Measurements from ENCODE around the gene PLD6. TPM values are rescaled to one million over a fixed set of nuclear protein-coding genes. Genes with fewer than 3 reads are reported as not detected.

Gene PLD6
- total RNA-seq, 1 donor from 2014 or later = 4.8 TPM

GRCh38 chr17:17223736-17224135, 17.6 kb upstream of the PLD6 start:
- no peak overlapping the region for H3K4me3 ChIP-seq (ENCODE audit: low read depth, low read length)
- DNase-seq (ENCODE audit: low read depth) = no peak
- no peaks in the 10 kb centered on the region for H3K27me3 ChIP-seq (ENCODE audit: control insufficient read depth, insufficient read depth, low read length)
- peaks cover 10% of the 10 kb centered on the region for H3K36me3 ChIP-seq (ENCODE audit: control insufficient read depth, insufficient read depth, low read length)
- no peak for TF ChIP-seq CTCF (IDR thresholded peaks at IDR 0.05; ENCODE audit: insufficient read depth, low read length, poor library complexity, severe bottlenecking)

GRCh38 chr17:17221329-17221728, 15.2 kb upstream of the PLD6 start:
- TF ChIP-seq CTCF (IDR thresholded peaks at IDR 0.05; ENCODE audit: insufficient read depth, low read length, poor library complexity, severe bottlenecking) = no peak
- no peak overlapping the region for H3K4me3 ChIP-seq (ENCODE audit: low read depth, low read length)
- H3K36me3 ChIP-seq (ENCODE audit: control insufficient read depth, insufficient read depth, low read length) = peaks cover 5% of the 10 kb centered on the region
- H3K27me3 ChIP-seq (ENCODE audit: control insufficient read depth, insufficient read depth, low read length) = no peaks in the 10 kb centered on the region
- no peak for DNase-seq (ENCODE audit: low read depth)

- H3K36me3 ChIP-seq (ENCODE audit: control insufficient read depth, insufficient read depth, low read length) = peaks cover 4% of the 10 kb centered on the region
- no peaks in the 10 kb centered on the region for H3K27me3 ChIP-seq (ENCODE audit: control insufficient read depth, insufficient read depth, low read length)
- no peak for DNase-seq (ENCODE audit: low read depth)
- no peak for TF ChIP-seq CTCF (IDR thresholded peaks at IDR 0.05; ENCODE audit: insufficient read depth, low read length, poor library complexity, severe bottlenecking)
- no peak overlapping the region for H3K4me3 ChIP-seq (ENCODE audit: low read depth, low read length)
Observed at GRCh38 chr17:17220529-17220928, 14.4 kb upstream of the PLD6 start.

- DNase-seq (ENCODE audit: low read depth) = no peak
- no peak for TF ChIP-seq CTCF (IDR thresholded peaks at IDR 0.05; ENCODE audit: insufficient read depth, low read length, poor library complexity, severe bottlenecking)
- Histone ChIP-seq H3K4me3 (ENCODE audit: low read depth, low read length) (no peak overlapping the region), H3K36me3 (ENCODE audit: control insufficient read depth, insufficient read depth, low read length) (peaks cover 7% of the 10 kb centered on the region), H3K27me3 (ENCODE audit: control insufficient read depth, insufficient read depth, low read length) (no peaks in the 10 kb centered on the region)
Observed at GRCh38 chr17:17217995-17218394, 11.9 kb upstream of the PLD6 start.

- H3K4me3 ChIP-seq (ENCODE audit: low read depth, low read length) = no peak overlapping the region
- H3K27me3 ChIP-seq (ENCODE audit: control insufficient read depth, insufficient read depth, low read length) = no peaks in the 10 kb centered on the region
- H3K36me3 ChIP-seq (ENCODE audit: control insufficient read depth, insufficient read depth, low read length) = peaks cover 7% of the 10 kb centered on the region
- no peak for DNase-seq (ENCODE audit: low read depth)
- TF ChIP-seq CTCF (IDR thresholded peaks at IDR 0.05; ENCODE audit: insufficient read depth, low read length, poor library complexity, severe bottlenecking) = no peak
Observed at GRCh38 chr17:17216776-17217175, 10.6 kb upstream of the PLD6 start.

GRCh38 chr17:17216236-17216635, 10.1 kb upstream of the PLD6 start:
- no peak for TF ChIP-seq CTCF (IDR thresholded peaks at IDR 0.05; ENCODE audit: insufficient read depth, low read length, poor library complexity, severe bottlenecking)
- peaks cover 7% of the 10 kb centered on the region for H3K36me3 ChIP-seq (ENCODE audit: control insufficient read depth, insufficient read depth, low read length)
- no peak overlapping the region for H3K4me3 ChIP-seq (ENCODE audit: low read depth, low read length)
- H3K27me3 ChIP-seq (ENCODE audit: control insufficient read depth, insufficient read depth, low read length) = no peaks in the 10 kb centered on the region
- no peak for DNase-seq (ENCODE audit: low read depth)

Measured in kidney epithelial cell (primary cell).